Neural progenitor cell (in vitro differentiated cells): ENCODE measurements around the gene POU2AF1.

Experiments used
- EZH2phosphoT487 ChIP-seq: fragments of 200-600 bp; sonication (generic); IDR thresholded peaks from 2 replicates; pipeline ENCODE4 v1.6.1; 2017; ENCODE audit warnings: antibody characterized with exemption
- TF ChIP-seq, protein P1 (sequence below): fragments of 200-600 bp; sonication (generic); IDR thresholded peaks from 2 replicates; pipeline ENCODE4 v1.5.1; 2017; ENCODE audit warnings: antibody characterized with exemption, mild to moderate bottlenecking

DNA sequence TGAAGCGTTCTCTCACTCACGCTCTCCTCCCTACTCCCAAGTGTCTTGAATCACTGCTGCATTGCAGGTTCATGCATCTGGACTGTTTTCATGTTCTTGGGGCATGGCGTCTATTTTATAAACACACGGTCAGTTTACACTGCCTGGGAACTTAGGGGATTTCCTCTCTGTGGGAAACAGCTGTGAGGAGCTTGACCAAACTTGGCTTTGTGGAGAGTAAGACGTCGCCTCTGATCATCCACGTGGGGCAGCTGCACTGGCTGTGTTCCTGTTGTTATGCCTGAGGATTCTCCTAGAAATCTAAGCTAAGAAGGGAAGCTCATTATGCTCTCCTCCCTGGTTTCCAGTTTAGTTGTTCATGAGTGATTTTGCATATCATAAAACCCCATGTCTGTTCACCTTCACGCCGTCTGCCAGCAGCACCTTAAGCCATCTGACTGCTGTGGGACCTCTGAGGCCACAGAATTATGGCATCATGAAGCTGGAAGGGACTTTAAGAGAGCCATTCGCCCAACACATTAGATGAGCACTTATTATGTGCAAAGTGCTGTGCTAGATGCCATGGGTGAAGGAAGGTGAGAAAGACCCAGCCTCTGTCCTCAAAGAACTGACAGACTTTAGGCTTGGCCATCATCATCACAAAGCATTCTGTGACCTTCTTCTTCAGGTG is 38.8 kb upstream of the POU2AF1 start:
- TF ChIP-seq, protein P1, sequence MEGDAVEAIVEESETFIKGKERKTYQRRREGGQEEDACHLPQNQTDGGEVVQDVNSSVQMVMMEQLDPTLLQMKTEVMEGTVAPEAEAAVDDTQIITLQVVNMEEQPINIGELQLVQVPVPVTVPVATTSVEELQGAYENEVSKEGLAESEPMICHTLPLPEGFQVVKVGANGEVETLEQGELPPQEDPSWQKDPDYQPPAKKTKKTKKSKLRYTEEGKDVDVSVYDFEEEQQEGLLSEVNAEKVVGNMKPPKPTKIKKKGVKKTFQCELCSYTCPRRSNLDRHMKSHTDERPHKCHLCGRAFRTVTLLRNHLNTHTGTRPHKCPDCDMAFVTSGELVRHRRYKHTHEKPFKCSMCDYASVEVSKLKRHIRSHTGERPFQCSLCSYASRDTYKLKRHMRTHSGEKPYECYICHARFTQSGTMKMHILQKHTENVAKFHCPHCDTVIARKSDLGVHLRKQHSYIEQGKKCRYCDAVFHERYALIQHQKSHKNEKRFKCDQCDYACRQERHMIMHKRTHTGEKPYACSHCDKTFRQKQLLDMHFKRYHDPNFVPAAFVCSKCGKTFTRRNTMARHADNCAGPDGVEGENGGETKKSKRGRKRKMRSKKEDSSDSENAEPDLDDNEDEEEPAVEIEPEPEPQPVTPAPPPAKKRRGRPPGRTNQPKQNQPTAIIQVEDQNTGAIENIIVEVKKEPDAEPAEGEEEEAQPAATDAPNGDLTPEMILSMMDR, result no peak
- no peak for TF ChIP-seq EZH2phosphoT487
